ENCODE measurements around the gene GSTP1. TPM values are rescaled to one million over a fixed set of nuclear protein-coding genes. Genes with fewer than 3 reads are reported as not detected.
"Not testable (repeated sequence)": the region's sequence is repeated elsewhere in the genome, so short reads cannot be mapped to it uniquely, and the experiment has no call there.

GSTP1 gene
- total and polyA plus RNA-seq, 4 donors: 371 to 782 (median 495) TPM

DNA sequence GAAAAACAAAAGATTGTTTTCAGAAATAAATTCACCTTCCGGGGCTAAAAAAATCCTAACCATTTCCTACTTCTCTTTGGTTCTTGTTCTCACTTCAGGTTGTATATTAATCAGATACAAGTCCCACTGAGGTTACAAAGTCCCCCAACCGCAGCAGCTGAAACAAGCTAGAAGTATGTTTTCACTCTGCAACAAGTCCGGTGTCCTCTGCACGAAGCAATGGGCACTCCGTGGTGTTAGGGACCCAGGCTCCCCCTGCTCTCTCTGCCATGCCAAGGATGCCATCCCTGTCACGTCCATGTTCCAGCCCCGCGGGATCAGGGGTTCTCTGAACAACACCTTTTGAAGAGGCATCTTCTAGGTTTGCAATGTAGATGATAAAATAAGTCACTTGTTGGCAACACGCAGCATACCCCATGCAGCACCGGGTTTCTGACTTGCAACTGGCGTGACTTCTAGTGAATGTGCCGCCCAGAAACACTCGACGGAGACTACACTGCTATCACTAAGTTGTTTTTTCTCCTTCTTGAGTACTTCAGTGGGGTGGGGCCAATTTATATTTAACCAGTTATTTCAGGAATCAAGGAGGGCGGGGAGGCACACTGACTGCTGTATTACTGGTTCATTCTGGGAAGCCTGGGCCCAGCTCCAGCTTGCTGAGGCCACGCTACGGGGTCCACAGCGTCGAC lies 25.4 kb upstream of the GSTP1 start:
- H3K9me3 ChIP-seq (ENCODE audit: control insufficient read depth, low read length): no peaks in the 10 kb centered on the region
- no peaks in the 10 kb centered on the region for H3K36me3 ChIP-seq (ENCODE audit: control insufficient read depth in 1 of 2, insufficient read depth in 2 of 2, low read length in 1 of 2)
- DNase-seq (peak; percentile 82 to 90), ATAC-seq (ENCODE audit: low FRiP score) (peak; percentile 70)
- intact Hi-C loops (cut with DNase I): loop anchor here (1.0 to 5.0 kb wide), 2 partner anchors 25 to 51 kb away; partner anchors contain the start of genes CDK2AP2 (in 1 of the 2), GSTP1 (in 1 of the 2) and PITPNM1 (in 1 of the 2)
- peak overlapping the region; percentile 52 to 90 for H3K27ac ChIP-seq (ENCODE audit: low read depth in 1 of 2, low read length in 2 of 2)
- peaks cover 0 to 3% of the 10 kb centered on the region in 2 donors for H3K4me1 ChIP-seq (ENCODE audit: control insufficient read depth in 1 of 2, insufficient read depth in 2 of 2, low read length in 2 of 2)
- 2 to 5% methylated on average over 19 of the region's 19 CpGs for WGBS, 2 donors
- peak overlapping the region in 1 of 2 donors; percentile 18 for H3K4me3 ChIP-seq (ENCODE audit: low read length in 2 of 2)
- H3K27me3 ChIP-seq (ENCODE audit: control insufficient read depth in 1 of 2, insufficient read depth in 2 of 2, low read length in 1 of 2): no peaks in the 10 kb centered on the region

DNA sequence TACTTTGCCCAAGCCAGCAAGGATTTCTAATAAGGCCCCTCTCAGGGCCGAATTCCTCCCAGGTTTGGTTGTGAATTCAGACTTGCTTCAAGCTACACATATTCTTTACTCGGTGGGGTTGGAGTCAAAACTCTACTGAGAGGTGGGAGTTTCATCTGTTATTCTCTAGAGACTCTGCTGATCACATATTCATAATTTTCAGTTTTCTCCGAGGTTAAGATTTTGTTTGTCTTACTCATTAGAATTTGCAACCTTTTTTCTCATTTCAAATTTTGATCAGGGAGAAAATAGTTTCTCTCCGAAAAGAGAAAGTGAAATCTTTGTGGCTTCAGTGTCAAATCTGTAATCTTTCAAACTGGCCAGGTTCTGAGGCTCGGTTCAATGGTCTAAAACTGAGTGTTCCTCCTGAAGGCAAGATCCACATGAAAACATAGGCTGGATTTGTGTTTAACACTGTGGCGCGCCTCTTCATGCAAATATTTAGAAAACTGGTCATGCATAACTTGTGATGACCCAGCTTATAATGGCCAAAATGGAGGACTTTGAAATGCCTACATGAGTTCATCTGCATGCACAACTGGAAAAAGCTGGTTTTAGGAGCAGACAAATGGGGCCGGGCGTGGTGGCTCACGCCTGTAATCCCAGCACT lies 21.5 kb upstream of the GSTP1 start:
- H3K4me3 ChIP-seq (ENCODE audit: low read length in 2 of 2): no peak overlapping the region
- H3K27me3 ChIP-seq (ENCODE audit: control insufficient read depth in 1 of 2, insufficient read depth in 2 of 2, low read length in 1 of 2): no peaks in the 10 kb centered on the region
- intact Hi-C loops (cut with DNase I): loop anchor here in 1 of 2 donors (5.0 kb wide), 1 partner anchor 55 kb away; the partner anchor contains the start of genes CDK2AP2 and PITPNM1
- peak overlapping the region in 1 of 2 donors; percentile 12 for H3K27ac ChIP-seq (ENCODE audit: low read depth in 1 of 2, low read length in 2 of 2)
- DNase-seq (no peak), ATAC-seq (ENCODE audit: low FRiP score) (no peak)
- H3K4me1 ChIP-seq (ENCODE audit: control insufficient read depth in 1 of 2, insufficient read depth in 2 of 2, low read length in 2 of 2): peaks cover 2 to 3% of the 10 kb centered on the region in 2 donors
- H3K36me3 ChIP-seq (ENCODE audit: control insufficient read depth in 1 of 2, insufficient read depth in 2 of 2, low read length in 1 of 2): no peaks in the 10 kb centered on the region
- WGBS, 2 donors: 84 to 85% methylated on average over 10 of the region's 10 CpGs
- no peaks in the 10 kb centered on the region for H3K9me3 ChIP-seq (ENCODE audit: control insufficient read depth, low read length)

DNA sequence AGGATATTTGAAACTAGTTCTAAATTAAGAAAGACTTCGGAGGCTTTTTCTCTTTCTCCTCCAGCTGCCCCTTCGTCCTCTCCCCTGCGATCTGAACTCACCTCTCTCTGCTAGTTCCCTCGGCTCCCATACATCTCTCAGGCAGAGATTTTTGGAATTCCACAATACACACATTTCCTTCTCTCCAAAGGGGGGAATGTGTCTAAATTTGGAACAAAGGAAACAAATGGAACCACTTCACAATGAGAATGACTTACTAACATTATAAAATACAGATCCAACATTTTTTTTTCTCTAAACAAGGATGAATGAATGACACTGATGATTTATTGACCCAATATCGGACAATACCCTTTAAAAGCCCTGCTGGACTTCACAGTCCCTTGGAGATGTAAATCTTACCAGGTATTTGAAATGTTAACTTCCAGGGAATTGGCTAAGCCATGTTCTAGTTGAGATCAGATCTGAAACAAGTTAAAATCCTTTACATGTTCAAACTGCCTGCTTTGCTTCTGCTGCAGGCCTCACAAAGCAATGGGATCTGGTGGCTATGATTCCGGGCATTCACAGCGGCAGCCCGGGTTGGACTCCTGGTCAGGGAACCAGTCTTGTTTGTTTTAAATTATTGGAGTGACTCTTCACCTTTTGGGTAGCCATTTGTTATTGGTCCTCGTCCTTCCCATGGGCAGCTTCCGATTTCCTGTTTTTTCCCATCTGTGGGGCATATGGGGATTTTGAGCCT lies 20.5 kb upstream of the GSTP1 start:
- Histone ChIP-seq H3K4me3 (ENCODE audit: low read length in 2 of 2) (no peak overlapping the region), H3K9me3 (ENCODE audit: control insufficient read depth, low read length) (no peaks in the 10 kb centered on the region), H3K4me1 (ENCODE audit: control insufficient read depth in 1 of 2, insufficient read depth in 2 of 2, low read length in 2 of 2) (peaks cover 2 to 3% of the 10 kb centered on the region in 2 donors), H3K27ac (ENCODE audit: low read depth in 1 of 2, low read length in 2 of 2) (peak overlapping the region in 1 of 2 donors; percentile 59), H3K27me3 (ENCODE audit: control insufficient read depth in 1 of 2, insufficient read depth in 2 of 2, low read length in 1 of 2) (no peaks in the 10 kb centered on the region), H3K36me3 (ENCODE audit: control insufficient read depth in 1 of 2, insufficient read depth in 2 of 2, low read length in 1 of 2) (no peaks in the 10 kb centered on the region)
- ATAC-seq (ENCODE audit: low FRiP score) (no peak), DNase-seq (no peak)
- intact Hi-C loops (cut with DNase I): loop anchor here in 1 of 2 donors (5.0 kb wide), 1 partner anchor 56 kb away; the partner anchor contains the start of genes CDK2AP2 and PITPNM1
- whole genome bisulfite sequencing, 2 donors: 27 to 35% methylated on average over 10 of the region's 10 CpGs

DNA sequence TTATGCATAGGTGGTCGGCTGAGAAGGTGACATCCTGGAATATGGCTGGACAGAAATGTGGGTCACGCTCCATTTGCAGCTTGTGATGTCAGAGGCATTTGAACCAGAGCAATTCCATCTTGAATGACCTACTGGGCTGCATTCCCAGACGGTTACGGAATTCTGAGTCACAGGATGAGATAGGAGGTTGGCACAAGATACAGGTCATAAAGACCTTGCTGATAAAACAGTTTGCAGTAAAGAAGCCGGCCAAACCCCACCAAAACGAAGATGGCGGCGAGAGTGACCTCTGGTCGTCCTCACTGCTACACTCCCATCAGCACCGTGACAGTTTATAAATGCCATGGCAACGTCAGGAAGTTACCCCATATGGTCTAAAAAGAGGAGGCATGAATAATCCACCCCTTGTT lies 19.9 kb upstream of the GSTP1 start:
- DNase-seq: peak; percentile 67 to 82
- not testable (repeated sequence) for H3K4me3 ChIP-seq (ENCODE audit: low read length in 2 of 2); H3K9me3 ChIP-seq (ENCODE audit: control insufficient read depth, low read length); H3K4me1 ChIP-seq (ENCODE audit: control insufficient read depth in 1 of 2, insufficient read depth in 2 of 2, low read length in 2 of 2); ATAC-seq (ENCODE audit: low FRiP score); H3K36me3 ChIP-seq (ENCODE audit: control insufficient read depth in 1 of 2, insufficient read depth in 2 of 2, low read length in 1 of 2); H3K27me3 ChIP-seq (ENCODE audit: control insufficient read depth in 1 of 2, insufficient read depth in 2 of 2, low read length in 1 of 2)
- WGBS, 2 donors: 20 to 28% methylated on average over 11 of the region's 11 CpGs
- intact Hi-C loops (cut with DNase I): loop anchor here in 1 of 2 donors (5.0 kb wide), 1 partner anchor 56 kb away; the partner anchor contains the start of genes CDK2AP2 and PITPNM1
- peak overlapping the region in 1 of 2 donors; percentile 35 for H3K27ac ChIP-seq (ENCODE audit: low read depth in 1 of 2, low read length in 2 of 2)

DNA sequence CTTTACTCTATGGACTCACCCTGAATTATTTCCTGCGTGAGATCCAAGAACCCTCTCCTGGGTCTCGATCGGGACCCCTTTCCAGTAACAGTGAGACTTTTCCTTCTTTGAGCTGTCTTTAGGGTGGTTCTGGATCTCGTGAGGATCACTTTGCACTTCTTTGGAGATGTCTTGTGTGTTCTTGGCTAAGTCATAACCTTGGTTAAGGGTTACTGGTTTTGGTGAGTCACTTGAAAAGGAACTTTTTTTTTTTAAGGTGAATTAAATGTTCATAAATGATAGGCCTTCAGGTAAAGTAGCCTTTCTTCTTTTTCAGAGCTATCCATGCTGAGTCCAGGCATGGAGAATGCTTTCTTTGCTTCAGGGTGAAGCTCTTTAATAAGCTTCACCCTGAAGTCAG lies 19.4 kb upstream of the GSTP1 start:
- no peak overlapping the region for H3K27ac ChIP-seq (ENCODE audit: low read depth in 1 of 2, low read length in 2 of 2)
- 88 to 96% methylated on average over 4 of the region's 4 CpGs for WGBS, 2 donors
- peaks cover 1 to 2% of the 10 kb centered on the region in 2 donors for H3K4me1 ChIP-seq (ENCODE audit: control insufficient read depth in 1 of 2, insufficient read depth in 2 of 2, low read length in 2 of 2)
- intact Hi-C loops (cut with DNase I): loop anchor here in 1 of 2 donors (5.0 kb wide), 1 partner anchor 57 kb away; the partner anchor contains the start of genes CDK2AP2 and PITPNM1
- ATAC-seq (ENCODE audit: low FRiP score): no peak
- no peaks in the 10 kb centered on the region for H3K9me3 ChIP-seq (ENCODE audit: control insufficient read depth, low read length)
- H3K27me3 ChIP-seq (ENCODE audit: control insufficient read depth in 1 of 2, insufficient read depth in 2 of 2, low read length in 1 of 2): no peaks in the 10 kb centered on the region
- H3K36me3 ChIP-seq (ENCODE audit: control insufficient read depth in 1 of 2, insufficient read depth in 2 of 2, low read length in 1 of 2): no peaks in the 10 kb centered on the region
- no peak for DNase-seq
- H3K4me3 ChIP-seq (ENCODE audit: low read length in 2 of 2): no peak overlapping the region

DNA sequence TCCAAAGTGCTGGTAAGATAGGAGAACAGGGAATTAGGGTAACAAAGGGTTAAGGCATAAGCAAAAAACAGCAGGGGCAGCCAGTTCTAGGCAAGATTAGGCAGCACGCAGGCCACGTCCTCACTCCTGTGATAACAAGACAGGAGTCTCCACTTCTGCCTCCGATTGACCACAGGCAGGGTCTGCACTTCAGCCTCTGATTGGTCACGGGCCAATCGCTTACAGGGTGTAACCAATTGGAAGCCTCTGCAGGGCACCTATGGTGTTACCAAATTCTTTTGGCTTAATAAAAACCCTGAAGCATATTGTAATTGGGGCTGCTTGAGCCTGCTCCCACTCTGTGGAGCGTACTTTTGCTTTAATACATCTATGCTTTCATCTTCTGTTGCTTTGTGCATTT lies 12.2 kb upstream of the GSTP1 start:
- no peaks in the 10 kb centered on the region for H3K36me3 ChIP-seq (ENCODE audit: control insufficient read depth in 1 of 2, insufficient read depth in 2 of 2, low read length in 1 of 2)
- 62 to 64% methylated on average over 6 of the region's 6 CpGs for WGBS, 2 donors
- no peaks in the 10 kb centered on the region for H3K27me3 ChIP-seq (ENCODE audit: control insufficient read depth in 1 of 2, insufficient read depth in 2 of 2, low read length in 1 of 2)
- no peaks in the 10 kb centered on the region for H3K9me3 ChIP-seq (ENCODE audit: control insufficient read depth, low read length)
- H3K27ac ChIP-seq (ENCODE audit: low read depth in 1 of 2, low read length in 2 of 2): no peak overlapping the region
- ATAC-seq (ENCODE audit: low FRiP score): no peak
- H3K4me3 ChIP-seq (ENCODE audit: low read length in 2 of 2): no peak overlapping the region
- DNase-seq: no peak
- H3K4me1 ChIP-seq (ENCODE audit: control insufficient read depth in 1 of 2, insufficient read depth in 2 of 2, low read length in 2 of 2): no peaks in the 10 kb centered on the region
- intact Hi-C loops (cut with DNase I): no loop called here

DNA sequence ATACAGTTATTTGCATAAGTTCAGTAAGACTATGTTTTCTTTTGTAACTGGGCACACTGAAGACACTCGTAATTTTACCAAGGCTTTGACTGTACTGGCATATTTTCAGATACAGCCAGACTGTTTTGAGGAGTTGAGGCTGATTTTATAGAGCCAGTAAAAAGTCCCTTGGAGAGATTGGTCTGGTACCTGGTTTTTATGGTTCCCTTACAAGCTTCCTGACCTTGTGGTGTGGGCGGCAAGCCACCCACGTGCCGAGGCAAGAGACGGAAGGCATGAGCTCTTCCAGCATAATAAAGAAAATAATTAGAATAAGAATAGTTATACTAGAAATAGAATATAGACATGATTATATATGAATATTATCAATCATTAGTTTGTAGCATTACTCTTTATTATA lies 11.3 kb upstream of the GSTP1 start:
- ATAC-seq (ENCODE audit: low FRiP score) (no peak), DNase-seq (no peak)
- Histone ChIP-seq H3K4me3 (ENCODE audit: low read length in 2 of 2) (no peak overlapping the region), H3K27ac (ENCODE audit: low read depth in 1 of 2, low read length in 2 of 2) (no peak overlapping the region), H3K36me3 (ENCODE audit: control insufficient read depth in 1 of 2, insufficient read depth in 2 of 2, low read length in 1 of 2) (no peaks in the 10 kb centered on the region), H3K4me1 (ENCODE audit: control insufficient read depth in 1 of 2, insufficient read depth in 2 of 2, low read length in 2 of 2) (no peaks in the 10 kb centered on the region), H3K9me3 (ENCODE audit: control insufficient read depth, low read length) (no peaks in the 10 kb centered on the region), H3K27me3 (ENCODE audit: control insufficient read depth in 1 of 2, insufficient read depth in 2 of 2, low read length in 1 of 2) (no peaks in the 10 kb centered on the region)
- 9 to 14% methylated on average over 5 of the region's 5 CpGs for WGBS, 2 donors
- intact Hi-C loops (cut with DNase I): no loop called here

DNA sequence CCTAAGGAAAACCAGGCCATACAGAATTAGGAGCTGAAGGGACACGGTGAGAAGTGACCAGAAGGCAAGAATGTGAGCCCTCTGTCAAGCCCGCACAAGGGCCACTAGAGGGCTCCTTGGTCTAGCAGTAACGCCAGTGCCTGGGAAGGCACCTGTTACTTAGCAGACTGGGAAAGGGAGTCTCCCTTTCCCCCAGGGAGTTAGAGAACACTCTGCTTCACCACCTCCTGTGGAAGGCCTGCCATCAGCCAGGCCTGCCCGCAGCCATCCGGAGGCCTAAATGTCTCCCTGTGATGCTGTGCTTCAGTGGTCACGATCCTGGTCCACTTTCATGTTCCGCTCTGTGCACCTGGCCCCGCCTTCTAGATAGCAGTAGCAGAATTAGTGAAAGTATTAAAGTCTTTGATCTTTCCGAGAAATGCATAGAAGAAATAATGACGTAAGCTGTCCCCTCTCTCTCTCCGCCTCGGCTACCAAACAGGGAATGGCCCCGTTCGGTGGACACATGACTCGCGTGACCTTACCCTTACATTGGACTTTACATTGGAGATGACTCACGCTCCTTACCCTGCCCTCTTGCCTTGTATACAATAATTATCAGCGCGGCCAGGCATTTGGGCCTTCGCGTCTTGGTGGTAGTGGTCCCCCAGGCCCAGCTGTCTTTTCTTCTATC lies 10.7 kb upstream of the GSTP1 start:
- no peaks in the 10 kb centered on the region for H3K9me3 ChIP-seq (ENCODE audit: control insufficient read depth, low read length)
- DNase-seq: no peak
- H3K27me3 ChIP-seq (ENCODE audit: control insufficient read depth in 1 of 2, insufficient read depth in 2 of 2, low read length in 1 of 2): no peaks in the 10 kb centered on the region
- intact Hi-C loops (cut with DNase I): no loop called here
- 67% methylated on average over 21 of the region's 21 CpGs for WGBS, 2 donors
- H3K27ac ChIP-seq (ENCODE audit: low read depth in 1 of 2, low read length in 2 of 2): no peak overlapping the region
- H3K36me3 ChIP-seq (ENCODE audit: control insufficient read depth in 1 of 2, insufficient read depth in 2 of 2, low read length in 1 of 2): no peaks in the 10 kb centered on the region
- no peaks in the 10 kb centered on the region for H3K4me1 ChIP-seq (ENCODE audit: control insufficient read depth in 1 of 2, insufficient read depth in 2 of 2, low read length in 2 of 2)
- no peak for ATAC-seq (ENCODE audit: low FRiP score)
- no peak overlapping the region for H3K4me3 ChIP-seq (ENCODE audit: low read length in 2 of 2)
